ENCODE measurements around the gene MANEAL. TPM values are rescaled to one million over a fixed set of nuclear protein-coding genes. Genes with fewer than 3 reads are reported as not detected.
A peak's percentile ranks its signal among the peaks of the same experiment; 100 is the strongest.

Gene MANEAL
- total RNA-seq, result 5.3 and 5.4 TPM in 2 replicates

- intact Hi-C loops (cut with micrococcal nuclease), result loop anchor here (1.0 to 5.0 kb wide), 3 partner anchors 14 to 102 kb away; partner anchors contain the start of genes CDCA8, EPHA10 and YRDC
- ATAC-seq (ENCODE audit: low read depth) (peak; percentile 79), DNase-seq (peak; percentile 56)
- CTCF ChIA-PET, result no interaction called here
- H3K9me3 Mint-ChIP-seq, result no peaks in the 10 kb centered on the region
- TF ChIP-seq CTCF (IDR thresholded peaks at IDR 0.05), result no peak
- H3K4me1 Mint-ChIP-seq, result peaks cover 23% of the 10 kb centered on the region
- POLR2A ChIA-PET, result interaction anchor here (0.6 to 1.9 kb wide), 4 partner anchors 12 to 24 kb away, joined by 3 to 8 read pairs (median 4); partner anchors contain the start of genes C1orf122 and YRDC
- H3K4me3 Mint-ChIP-seq, result peak within 1 kb of the TSS; percentile 83
- H3K27me3 Mint-ChIP-seq, result peaks cover 13% of the 10 kb centered on the region
- peaks cover 9% of the 10 kb centered on the region for H3K36me3 Mint-ChIP-seq (ENCODE audit: low read depth)
- H3K27ac Mint-ChIP-seq, result no peak within 1 kb of the TSS
These were observed at the start of gene MANEAL for GRCh38 chr1:37793773-37794371. Gene MANEAL, plus strand, starts transcription at chr1:37793847. Its CDS starts 336 bp downstream, at chr1:37794183.

GRCh38 chr1:37746806-37747205, 46.8 kb upstream of the MANEAL start:
- Mint-ChIP-seq H3K9me3 (peaks cover 3% of the 10 kb centered on the region), H3K27ac (no peak overlapping the region), H3K4me1 (peaks cover under 1% of the 10 kb centered on the region), H3K27me3 (peaks cover 16% of the 10 kb centered on the region), H3K36me3 (ENCODE audit: low read depth) (no peaks in the 10 kb centered on the region), H3K4me3 (no peak overlapping the region)
- ChIA-PET POLR2A (no interaction called here), CTCF (no interaction called here)
- DNase-seq (no peak), ATAC-seq (ENCODE audit: low read depth) (no peak)
- intact Hi-C loops (cut with micrococcal nuclease), result no loop called here
- no peak for TF ChIP-seq CTCF (IDR thresholded peaks at IDR 0.05)

- intact Hi-C loops (cut with micrococcal nuclease), result no loop called here
- peaks cover 27% of the 10 kb centered on the region for H3K27me3 Mint-ChIP-seq
- peaks cover 3% of the 10 kb centered on the region for H3K9me3 Mint-ChIP-seq
- H3K4me3 Mint-ChIP-seq, result no peak overlapping the region
- ATAC-seq (ENCODE audit: low read depth) (no peak), DNase-seq (no peak)
- H3K4me1 Mint-ChIP-seq, result peaks cover 11% of the 10 kb centered on the region
- CTCF ChIA-PET, result no interaction called here
- H3K36me3 Mint-ChIP-seq (ENCODE audit: low read depth), result no peaks in the 10 kb centered on the region
- POLR2A ChIA-PET, result no interaction called here
- TF ChIP-seq CTCF (IDR thresholded peaks at IDR 0.05), result no peak
- H3K27ac Mint-ChIP-seq, result no peak overlapping the region
These were observed 45.1 kb upstream of the MANEAL start for GRCh38 chr1:37748565-37748964.

- Mint-ChIP-seq H3K36me3 (ENCODE audit: low read depth) (no peaks in the 10 kb centered on the region), H3K4me1 (peaks cover 13% of the 10 kb centered on the region), H3K4me3 (peak overlapping the region; percentile 77), H3K27ac (no peak overlapping the region), H3K27me3 (peaks cover 39% of the 10 kb centered on the region), H3K9me3 (no peaks in the 10 kb centered on the region)
- ChIA-PET CTCF (no interaction called here), POLR2A (no interaction called here)
- ATAC-seq (ENCODE audit: low read depth), result no peak
- intact Hi-C loops (cut with micrococcal nuclease), result no loop called here
- DNase-seq, result no peak
- no peak for TF ChIP-seq CTCF (IDR thresholded peaks at IDR 0.05)
These were observed 41.4 kb upstream of the MANEAL start for GRCh38 chr1:37752213-37752582.

- CTCF ChIA-PET, result no interaction called here
- ATAC-seq (ENCODE audit: low read depth), result peak; percentile 76
- no peak overlapping the region for H3K27ac Mint-ChIP-seq
These were observed 40.8 kb upstream of the MANEAL start for GRCh38 chr1:37752583-37753471.

More at GRCh38 chr1:37752583-37753471, 40.8 kb upstream of the MANEAL start:
- H3K9me3 Mint-ChIP-seq, result no peaks in the 10 kb centered on the region
- H3K4me3 Mint-ChIP-seq, result peak overlapping the region; percentile 77
- peak; percentile 36 for DNase-seq
- no peaks in the 10 kb centered on the region for H3K36me3 Mint-ChIP-seq (ENCODE audit: low read depth)
- no peak for TF ChIP-seq CTCF (IDR thresholded peaks at IDR 0.05)
- peaks cover 39% of the 10 kb centered on the region for H3K27me3 Mint-ChIP-seq
- intact Hi-C loops (cut with micrococcal nuclease), result no loop called here
- POLR2A ChIA-PET, result no interaction called here
- peaks cover 13% of the 10 kb centered on the region for H3K4me1 Mint-ChIP-seq

Data from activated B cell treated with CpG ODN at 0.5 μM for 24 hours (primary cell).